ENCODE results near the gene MUTYH. TPM values are rescaled to one million over a fixed set of nuclear protein-coding genes. Genes with fewer than 3 reads are reported as not detected.
"Not testable (repeated sequence)": the region's sequence is repeated elsewhere in the genome, so short reads cannot be mapped to it uniquely, and the experiment has no call there.

The MUTYH gene
- total and polyA plus RNA-seq, 7 donors = 15.7 to 24.6 (median 22.4) TPM

DNA sequence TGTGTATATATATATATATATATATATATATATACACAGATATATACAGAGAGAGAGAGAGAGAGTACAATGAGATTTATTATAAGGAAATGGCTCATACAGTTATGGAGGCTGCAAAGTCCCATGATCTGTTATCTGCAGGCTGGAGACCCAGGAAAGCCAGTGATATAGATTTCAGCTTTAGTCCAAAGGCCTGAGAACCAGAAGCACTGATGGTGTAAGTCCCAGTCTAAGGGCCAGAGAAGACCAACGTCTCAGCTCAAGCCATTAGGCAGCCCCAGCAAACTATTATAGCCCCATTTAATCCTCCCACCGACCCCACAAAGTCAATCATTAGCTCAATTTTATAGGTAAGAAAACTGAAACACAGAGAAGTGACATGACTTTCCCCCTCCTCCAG lies 48.5 kb downstream of the MUTYH start:
- H3K9me3 ChIP-seq = no peaks in the 10 kb centered on the region
- intact Hi-C loops (cut with DNase I) = loop anchor here (10.0 kb wide), 1 partner anchor 577 kb away; no protein-coding TSS in a partner anchor
- no peaks in the 10 kb centered on the region for H3K36me3 ChIP-seq
- TF ChIP-seq EP300 (IDR thresholded peaks at IDR 0.05) (no peak), CTCF (IDR thresholded peaks at IDR 0.05) (no peak), POLR2A (IDR thresholded peaks at IDR 0.05) (no peak), POLR2AphosphoS5 (IDR thresholded peaks at IDR 0.05) (no peak)
- H3K4me1 ChIP-seq = no peaks in the 10 kb centered on the region
- no peak for DNase-seq
- no peak overlapping the region for H3K27ac ChIP-seq
- no peaks in the 10 kb centered on the region for H3K27me3 ChIP-seq
- no peak overlapping the region for H3K4me3 ChIP-seq
- WGBS, 2 donors = 19 to 51% methylated on average over 2 of the region's 2 CpGs

GRCh38 chr1:45291002-45291401 lies 49.2 kb downstream of the MUTYH start:
- 84 to 89% methylated on average over 6 of the region's 6 CpGs for WGBS, 2 donors
- not testable (repeated sequence) for H3K9me3 ChIP-seq, H3K4me3 ChIP-seq, DNase-seq, H3K27ac ChIP-seq, H3K4me1 ChIP-seq, H3K36me3 ChIP-seq, H3K27me3 ChIP-seq
- intact Hi-C loops (cut with DNase I) = loop anchor here (10.0 kb wide), 1 partner anchor 576 kb away; no protein-coding TSS in a partner anchor

DNA sequence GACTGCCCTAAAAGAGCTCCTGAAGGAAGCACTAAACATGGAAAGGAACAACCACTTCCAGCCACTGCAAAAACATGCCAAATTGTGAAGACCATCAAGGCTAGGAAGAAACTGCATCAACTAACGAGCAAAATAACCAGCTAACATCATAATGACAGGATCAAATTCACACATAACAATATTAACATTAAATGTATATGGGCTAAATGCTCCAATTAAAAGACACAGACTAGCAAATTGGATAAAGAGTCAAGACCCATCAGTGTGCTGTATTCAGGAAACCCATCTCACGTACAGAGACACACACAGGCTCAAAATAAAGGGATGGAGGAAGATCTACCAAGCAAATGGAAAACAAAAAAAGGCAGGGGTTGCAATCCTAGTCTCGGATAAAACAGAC lies 53.7 kb downstream of the MUTYH start:
- intact Hi-C loops (cut with DNase I); H3K9me3 ChIP-seq; H3K4me3 ChIP-seq; DNase-seq; H3K27me3 ChIP-seq; H3K4me1 ChIP-seq; H3K36me3 ChIP-seq; H3K27ac ChIP-seq: not testable (repeated sequence)
- 77 to 87% methylated on average over 2 of the region's 3 CpGs for WGBS, 2 donors

- H3K9me3 ChIP-seq; H3K27me3 ChIP-seq; DNase-seq; H3K36me3 ChIP-seq; H3K4me3 ChIP-seq; H3K27ac ChIP-seq; intact Hi-C loops (cut with DNase I); H3K4me1 ChIP-seq: not testable (repeated sequence)
- WGBS, 2 donors = 91 to 93% methylated on average over 9 of the region's 9 CpGs
Measured at GRCh38 chr1:45284858-45285257, 55.4 kb downstream of the MUTYH start.

GRCh38 chr1:45282351-45282750 lies 57.9 kb downstream of the MUTYH start:
- H3K4me1 ChIP-seq = no peaks in the 10 kb centered on the region
- H3K36me3 ChIP-seq = no peaks in the 10 kb centered on the region
- no peak overlapping the region for H3K4me3 ChIP-seq
- no peak for DNase-seq
- intact Hi-C loops (cut with DNase I) = no loop called here
- TF ChIP-seq POLR2AphosphoS5 (IDR thresholded peaks at IDR 0.05) (no peak), EP300 (IDR thresholded peaks at IDR 0.05) (no peak), POLR2A (IDR thresholded peaks at IDR 0.05) (no peak), CTCF (IDR thresholded peaks at IDR 0.05) (no peak)
- 52 to 87% methylated on average over 3 of the region's 3 CpGs for WGBS, 2 donors
- no peaks in the 10 kb centered on the region for H3K27me3 ChIP-seq
- H3K9me3 ChIP-seq = no peaks in the 10 kb centered on the region
- no peak overlapping the region for H3K27ac ChIP-seq

Other genes with a start within 250 kb of the MUTYH start
- gene ZSWIM5, start 133.8 kb downstream of the MUTYH start, total RNA-seq = 1 to 10 TPM; 2.9 to 4.3 (median 3.3) TPM
- 1 to 10 TPM; 2.4 to 3.2 (median 2.5) TPM for gene ZSWIM5, start 133.8 kb downstream of the MUTYH start, polyA plus RNA-seq
- gene HPDL, start 13.5 kb downstream of the MUTYH start, total RNA-seq = under 1 TPM in 1 of 4 donors, not detected in 3; 0.95 TPM
- gene HPDL, start 13.5 kb downstream of the MUTYH start, polyA plus RNA-seq = 10 to 100 TPM in 2 of 3 donors, 1 to 10 TPM in 1; 4.9 to 15.7 (median 11.4) TPM
- gene TOE1, start 270 bp downstream of the MUTYH start, total RNA-seq = 10 to 100 TPM in 1 of 4 donors, 1 to 10 TPM in 3; 7.1 to 10.5 (median 7.3) TPM
- gene TOE1, start 270 bp downstream of the MUTYH start, polyA plus RNA-seq = 10 to 100 TPM; 11.4 to 12.9 (median 12.0) TPM
- gene TESK2, start 150.7 kb upstream of the MUTYH start, total RNA-seq = 1 to 10 TPM; 4.3 to 7.8 (median 7.0) TPM
- 1 to 10 TPM; 5.8 to 9.2 (median 7.8) TPM for gene TESK2, start 150.7 kb upstream of the MUTYH start, polyA plus RNA-seq
- gene CCDC163, start 159.6 kb upstream of the MUTYH start, total RNA-seq = 1 to 10 TPM in 1 of 4 donors, under 1 TPM in 3; 0.27 to 1.1 (median 0.77) TPM
- gene CCDC163, start 159.6 kb upstream of the MUTYH start, polyA plus RNA-seq = 1 to 10 TPM in 1 of 3 donors, under 1 TPM in 1, not detected in 1; 0.69 to 3.4 TPM
- 1 to 10 TPM in 3 of 4 donors, under 1 TPM in 1; 0.83 to 3.9 (median 1.9) TPM for gene MMACHC, start 159.9 kb upstream of the MUTYH start, total RNA-seq
- gene MMACHC, start 159.9 kb upstream of the MUTYH start, polyA plus RNA-seq = 1 to 10 TPM; 1.2 to 5.9 (median 3.0) TPM
- gene PRDX1, start 181.4 kb upstream of the MUTYH start, total RNA-seq = 100 to 1,000 TPM; 169 to 257 (median 224) TPM
- gene PRDX1, start 181.4 kb upstream of the MUTYH start, polyA plus RNA-seq = 100 to 1,000 TPM; 470 to 661 (median 517) TPM
- 10 to 100 TPM; 39.6 to 64.2 (median 55.1) TPM for gene AKR1A1, start 210.4 kb upstream of the MUTYH start, total RNA-seq
- 100 to 1,000 TPM; 175 to 234 (median 217) TPM for gene AKR1A1, start 210.4 kb upstream of the MUTYH start, polyA plus RNA-seq
- 10 to 100 TPM; 64.8 to 80.3 (median 75.4) TPM for gene NASP, start 243.6 kb upstream of the MUTYH start, total RNA-seq
- gene NASP, start 243.6 kb upstream of the MUTYH start, polyA plus RNA-seq = 100 to 1,000 TPM in 2 of 3 donors, 10 to 100 TPM in 1; 76.8 to 159 (median 133) TPM